Metanephros (tissue), 1 donor: Measurements from ENCODE around the gene VTN. TPM values are rescaled to one million over a fixed set of nuclear protein-coding genes. Genes with fewer than 3 reads are reported as not detected.

ENCODE experiments used
- total RNA-seq: library from RNA; depleted of rRNA; stranded (reverse); fragments of >200 nt; gene quantifications from one replicate; pipeline ENCODE4 v1.2.3, GENCODE V29; 2014

Gene VTN
- total RNA-seq, result 5.7 TPM

GRCh38 chr17:28370035-28370743 is at the start of gene VTN:
TSS of gene VTN (minus strand) at chr17:28370307. CDS start at chr17:28370203, 104 bp downstream.

GRCh38 chr17:28405632-28406472 is 35.7 kb upstream of the VTN start, which contains the start of gene SLC46A1:
TSS of gene SLC46A1 (minus strand) at chr17:28406212. CDS start at chr17:28406114, 98 bp downstream.

GRCh38 chr17:28371245-28372202 is 1.4 kb upstream of the VTN start, which contains the start of gene SARM1:
TSS of gene SARM1 (plus strand) at chr17:28371694. CDS start at chr17:28372033, 339 bp downstream.

GRCh38 chr17:28364665-28365363 is 5.3 kb downstream of the VTN start, which contains the start of gene SEBOX:
TSS of gene SEBOX (minus strand) at chr17:28365199. CDS start at chr17:28365151, 48 bp downstream.

GRCh38 chr17:28357061-28357900 is 12.8 kb downstream of the VTN start, which contains the start of gene POLDIP2:
TSS of gene POLDIP2 (minus strand) at chr17:28357527. CDS start at chr17:28357448, 79 bp downstream.

GRCh38 chr17:28335201-28335958 is 34.7 kb downstream of the VTN start, which contains the start of the genes IFT20 and TNFAIP1:
TSS of gene IFT20 (minus strand) at chr17:28335472. CDS start at chr17:28331985, 3,487 bp downstream.
TSS of gene TNFAIP1 (plus strand) at chr17:28335761. CDS start at chr17:28339522, 3,761 bp downstream.

GRCh38 chr17:28318759-28319597 is 51.1 kb downstream of the VTN start, which contains the start of gene TMEM97:
TSS of gene TMEM97 (plus strand) at chr17:28319200. CDS start at chr17:28319240, 40 bp downstream.

Other genes with a start within 250 kb of the VTN start
- 25.3 TPM for gene TMEM97, start 51.1 kb downstream of the VTN start, total RNA-seq
- 42.5 TPM for gene IFT20, start 34.8 kb downstream of the VTN start, total RNA-seq
- gene TNFAIP1, start 34.5 kb downstream of the VTN start, total RNA-seq, result 38.9 TPM
- gene POLDIP2, start 12.8 kb downstream of the VTN start, total RNA-seq, result 68.8 TPM
- not detected for gene SEBOX, start 5.1 kb downstream of the VTN start, total RNA-seq
- 16.7 TPM for gene SARM1, start 1.4 kb upstream of the VTN start, total RNA-seq
- gene SLC46A1, start 35.9 kb upstream of the VTN start, total RNA-seq, result 8.2 TPM
- 1.9 TPM for gene SLC13A2, start 103.3 kb upstream of the VTN start, total RNA-seq
- gene FOXN1, start 136.0 kb upstream of the VTN start, total RNA-seq, result 0.23 TPM
- gene UNC119, start 182.3 kb upstream of the VTN start, total RNA-seq, result 102 TPM
- 75.0 TPM for gene PIGS, start 201.2 kb upstream of the VTN start, total RNA-seq
- 15.1 TPM for gene ALDOC, start 206.6 kb upstream of the VTN start, total RNA-seq
- gene SPAG5, start 228.7 kb upstream of the VTN start, total RNA-seq, result 26.7 TPM
- gene RSKR, start 243.9 kb upstream of the VTN start, total RNA-seq, result 16.0 TPM